HepG2 (cell line): ENCODE data around the gene ATF6. TPM values are rescaled to one million over a fixed set of nuclear protein-coding genes. Genes with fewer than 3 reads are reported as not detected.
A peak's percentile ranks its signal among the peaks of the same experiment; 100 is the strongest.

ENCODE experiments used
- ATAC-seq: fragments of 200-7000 bp; cut with Tn5 transposase; 3 replicates; pipeline ENCODE4 v1.9.1; 2020; ENCODE audit warnings: mild to moderate bottlenecking, moderate library complexity
- Bru-seq: library from RNA; stranded (reverse); fragments of 400-500 nt; gene quantifications from one replicate; lab custom pipeline; 2021; lab: Mats Ljungman, UMichigan
- BruChase-seq, 2 experiments: library from RNA; stranded (reverse); fragments of 400-500 nt; gene quantifications; one replicate each; lab custom pipeline; 2021; lab: Mats Ljungman, UMichigan
- BruUV-seq: library from RNA; stranded (reverse); fragments of 400-500 nt; replicated peaks from 2 replicates; lab custom pipeline; 2021; lab: Mats Ljungman, UMichigan
- CTCF ChIA-PET: fragments of 300-600 bp; formaldehyde crosslinking; extraction: SDS; loops from one replicate; lab custom pipeline; 2021; ENCODE audit warnings: low total read pairs, inconsistent platforms, low intra/inter-chr PET ratio; lab: Yijun Ruan, JAX
- POLR2A ChIA-PET: fragments of 350-600 bp; sonication (Branson Sonifier 250); formaldehyde crosslinking; loops from one replicate; lab custom pipeline; 2020; ENCODE audit warnings: antibody characterized with exemption, inconsistent platforms; lab: Yijun Ruan, JAX
- DNase-seq: peaks from one replicate; pipeline ENCODE4 v3.0.0-alpha.2; 2015; ENCODE audit warnings: low spot score
- FAIRE-seq: peaks from 3 replicates; lab custom pipeline; 2011; peaks lifted over from hg19 to GRCh38; lab: Jason Lieb, UNC
- H2AFZ ChIP-seq: one replicate; pipeline ENCODE4 v1.6.1; 2011; ENCODE audit warnings: low read length, inconsistent platforms
- H3K27ac ChIP-seq: fragments of 300-600 bp; 3 replicates; pipeline ENCODE4 v1.8.0; 2011; ENCODE audit warnings: mixed run types, mild to moderate bottlenecking, mixed read lengths, low read length, inconsistent platforms; ENCODE audit not compliant: insufficient read depth; ENCODE audit errors: extremely low read length
- H3K27me3 ChIP-seq, 2 experiments: fragments of 200-600 bp in 1 of 2; 2 replicates in 1 of 2; 3 replicates in 1 of 2; pipeline versions ENCODE4 v1.6.0 to v1.8.0; 2011; ENCODE audit warnings: low read length in 2 of 2, mild to moderate bottlenecking in 2 of 2, moderate library complexity in 2 of 2, inconsistent platforms in 1 of 2; ENCODE audit not compliant: insufficient read depth in 2 of 2, control insufficient read depth in 1 of 2
- H3K36me3 ChIP-seq, 2 experiments: fragments of 200-600 bp in 1 of 2; replicated peaks in 1 of 2; 2 replicates in 1 of 2; 3 replicates in 1 of 2; pipeline versions ENCODE4 v1.5.1 to v1.8.0; 2011; ENCODE audit warnings: low read length in 2 of 2, inconsistent platforms in 1 of 2; ENCODE audit not compliant: insufficient read depth in 2 of 2, control insufficient read depth in 1 of 2
- H3K4me1 ChIP-seq: 2 replicates; pipeline ENCODE4 v1.5.1; 2012; ENCODE audit warnings: low read length, inconsistent platforms; ENCODE audit not compliant: insufficient read depth
- H3K4me2 ChIP-seq: 2 replicates; pipeline ENCODE4 v1.6.0; 2011; ENCODE audit warnings: low read depth, low read length, inconsistent platforms
- H3K4me3 ChIP-seq, 3 experiments: fragments of 200-600 bp in 1 of 3; sonication (generic), shearing (Covaris generic) in 1 of 3; replicated peaks in 1 of 3; 2 replicates each; pipeline ENCODE4 v1.5.1; 2011 to 2016; ENCODE audit warnings: low read length in 3 of 3, inconsistent platforms in 2 of 3, low read depth in 2 of 3, mild to moderate bottlenecking in 2 of 3, control low read depth in 1 of 3, mixed read lengths in 1 of 3; ENCODE audit not compliant: insufficient read depth in 1 of 3
- H3K79me2 ChIP-seq: one replicate; pipeline ENCODE4 v1.6.1; 2011; ENCODE audit warnings: low read length, inconsistent platforms; ENCODE audit not compliant: insufficient read depth
- H3K9ac ChIP-seq: 2 replicates; pipeline ENCODE4 v1.6.0; 2011; ENCODE audit warnings: mild to moderate bottlenecking, low read depth, low read length, inconsistent platforms; ENCODE audit not compliant: insufficient read depth
- H3K9me3 ChIP-seq: 2 replicates; pipeline ENCODE4 v1.5.1; 2012; ENCODE audit warnings: mild to moderate bottlenecking, low read length
- H4K20me1 ChIP-seq: 2 replicates; pipeline ENCODE4 v1.6.0; 2011; ENCODE audit warnings: inconsistent platforms, mild to moderate bottlenecking, low read length, moderate library complexity; ENCODE audit not compliant: insufficient read depth
- BRCA1 ChIP-seq: sonication (generic); formaldehyde crosslinking; IDR thresholded peaks from 2 replicates; pipeline ENCODE4 v1.4.0; 2020; ENCODE audit warnings: missing genetic modification reagents
- MTA1 ChIP-seq: sonication (generic); formaldehyde crosslinking; IDR thresholded peaks from 2 replicates; pipeline ENCODE4 v1.4.0; 2020; ENCODE audit warnings: missing genetic modification reagents, mild to moderate bottlenecking, borderline replicate concordance
- PHB2 ChIP-seq: fragments of 450-650 bp; IDR thresholded peaks from 2 replicates; pipeline ENCODE4 v1.6.1; 2018; ENCODE audit not compliant: partially characterized antibody
- ZFP82 ChIP-seq: sonication (generic); formaldehyde crosslinking; IDR thresholded peaks from 2 replicates; pipeline ENCODE4 v1.5.1; 2020; ENCODE audit warnings: mild to moderate bottlenecking, missing genetic modification reagents, borderline replicate concordance
- ZNF772 ChIP-seq: sonication (generic); formaldehyde crosslinking; IDR thresholded peaks from 2 replicates; pipeline ENCODE4 v1.5.0; 2020; ENCODE audit warnings: mild to moderate bottlenecking, missing genetic modification reagents
- ZNF816 ChIP-seq: sonication (generic); formaldehyde crosslinking; IDR thresholded peaks from 2 replicates; pipeline ENCODE4 v1.8.0; 2022; ENCODE audit warnings: missing genetic modification reagents, mild to moderate bottlenecking, borderline replicate concordance
- WGBS: methylation state at CpG from one replicate; pipeline ENCODE4 v1.1.6; 2017; ENCODE audit warnings: low lambda C conversion rate; 5-methylcytosine and 5-hydroxymethylcytosine counted together
- in situ Hi-C: cut with HindIII; loops from 2 replicates; pipeline ENCODE4 v1.10.0; 2017; ENCODE audit warnings: low pct_unique_long_range_greater_than_20kb; ENCODE audit not compliant: extremely low pct_ligation_motif_present
- intact Hi-C: fragments of 100-400 bp; cut with micrococcal nuclease; formaldehyde crosslinking; loops from one replicate; pipeline ENCODE4 v1.10.0; 2022; ENCODE audit not compliant: unreplicated experiment
- long read RNA-seq, 2 experiments: library from RNA in 1 of 2; library from polyadenylated mRNA in 1 of 2; stranded (forward) in 1 of 2; unstranded in 1 of 2; transcript quantifications; one replicate each; pipeline ENCODE4 v2.0.0, GENCODE V29; 2019 to 2022
- polyA minus RNA-seq, 3 experiments: library from RNA; depleted of rRNA, polyadenylated mRNA; stranded (reverse); fragments of >200 nt; gene quantifications; 2 replicates each; pipeline ENCODE4 v1.2.3, GENCODE V29; 2011; ENCODE audit warnings: low replicate concordance in 1 of 3
- polyA plus RNA-seq, 8 experiments: library from polyadenylated mRNA; depleted of rRNA in 3 of 8; stranded (reverse) in 7 of 8; unstranded in 1 of 8; fragments of >200 nt; fragmentation: Illumina TruSeq in 4 of 8; extraction: Trizol in 4 of 8; gene quantifications; 2 replicates each; pipeline versions ENCODE4 v1.2.1 to v1.2.3, GENCODE V29; 2011 to 2016; ENCODE audit warnings: low read depth in 4 of 8, missing spikeins in 1 of 8, mixed read lengths in 1 of 8; ENCODE audit not compliant: insufficient read depth in 1 of 8
- total RNA-seq, 5 experiments: library from RNA; depleted of rRNA; stranded (reverse); fragments of >200 nt; fragmentation: Illumina TruSeq; extraction: Trizol; gene quantifications; 2 replicates each; pipeline ENCODE4 v1.2.3, GENCODE V29; 2016; ENCODE audit warnings: low read depth in 1 of 5
- TF ChIP-seq, protein P1 (sequence below): sonication (generic); formaldehyde crosslinking; conservative IDR thresholded peaks from 2 replicates; pipeline ENCODE4 v1.4.0; 2020; ENCODE audit warnings: missing genetic modification reagents
- TF ChIP-seq, protein P2 (sequence below): sonication (generic); formaldehyde crosslinking; IDR thresholded peaks from 2 replicates; pipeline ENCODE4 v1.4.0; 2020; ENCODE audit warnings: missing genetic modification reagents, borderline replicate concordance
- TF ChIP-seq, protein P3 (sequence below): sonication (generic); formaldehyde crosslinking; IDR thresholded peaks from 2 replicates; pipeline ENCODE4 v1.5.1; 2020; ENCODE audit warnings: missing genetic modification reagents, mild to moderate bottlenecking, borderline replicate concordance

Gene ATF6, protein sequence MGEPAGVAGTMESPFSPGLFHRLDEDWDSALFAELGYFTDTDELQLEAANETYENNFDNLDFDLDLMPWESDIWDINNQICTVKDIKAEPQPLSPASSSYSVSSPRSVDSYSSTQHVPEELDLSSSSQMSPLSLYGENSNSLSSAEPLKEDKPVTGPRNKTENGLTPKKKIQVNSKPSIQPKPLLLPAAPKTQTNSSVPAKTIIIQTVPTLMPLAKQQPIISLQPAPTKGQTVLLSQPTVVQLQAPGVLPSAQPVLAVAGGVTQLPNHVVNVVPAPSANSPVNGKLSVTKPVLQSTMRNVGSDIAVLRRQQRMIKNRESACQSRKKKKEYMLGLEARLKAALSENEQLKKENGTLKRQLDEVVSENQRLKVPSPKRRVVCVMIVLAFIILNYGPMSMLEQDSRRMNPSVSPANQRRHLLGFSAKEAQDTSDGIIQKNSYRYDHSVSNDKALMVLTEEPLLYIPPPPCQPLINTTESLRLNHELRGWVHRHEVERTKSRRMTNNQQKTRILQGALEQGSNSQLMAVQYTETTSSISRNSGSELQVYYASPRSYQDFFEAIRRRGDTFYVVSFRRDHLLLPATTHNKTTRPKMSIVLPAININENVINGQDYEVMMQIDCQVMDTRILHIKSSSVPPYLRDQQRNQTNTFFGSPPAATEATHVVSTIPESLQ
- total RNA-seq (2016; rRNA removed; fragmentation: Illumina TruSeq; extraction: Trizol), result 10.5 and 13.2 TPM in 2 replicates
- 1.8 TPM in 2 replicates for total RNA-seq (2016; cell fraction: cytosol; rRNA removed; fragmentation: Illumina TruSeq; extraction: Trizol; ENCODE audit: low read depth)
- 9.5 and 13.6 TPM in 2 replicates for total RNA-seq (2016; cell fraction: insoluble cytoplasmic fraction; rRNA removed; fragmentation: Illumina TruSeq; extraction: Trizol)
- 3.0 and 3.7 TPM in 2 replicates for total RNA-seq (2016; cell fraction: membrane; rRNA removed; fragmentation: Illumina TruSeq; extraction: Trizol)
- total RNA-seq (2016; cell fraction: nucleus; rRNA removed; fragmentation: Illumina TruSeq; extraction: Trizol), result 17.5 and 19.5 TPM in 2 replicates
- 12.9 and 14.5 TPM in 2 replicates for polyA plus RNA-seq (2011; rRNA removed)
- polyA plus RNA-seq (2011; cell fraction: cytosol; rRNA removed), result 7.9 and 12.5 TPM in 2 replicates
- polyA plus RNA-seq (2011; cell fraction: nucleus; rRNA removed), result 3.8 and 5.4 TPM in 2 replicates
- 12.0 and 12.6 TPM in 2 replicates for polyA plus RNA-seq (2012)
- polyA plus RNA-seq (2016; cell fraction: cytosol; fragmentation: Illumina TruSeq; extraction: Trizol; ENCODE audit: low read depth), result 0.79 and 0.95 TPM in 2 replicates
- 8.2 and 8.6 TPM in 2 replicates for polyA plus RNA-seq (2016; cell fraction: insoluble cytoplasmic fraction; fragmentation: Illumina TruSeq; extraction: Trizol; ENCODE audit: low read depth)
- 1.6 and 2.6 TPM in 2 replicates for polyA plus RNA-seq (2016; cell fraction: membrane; fragmentation: Illumina TruSeq; extraction: Trizol; ENCODE audit: low read depth)
- polyA plus RNA-seq (2016; cell fraction: nucleus; fragmentation: Illumina TruSeq; extraction: Trizol; ENCODE audit: insufficient read depth, low read depth), result 15.9 and 18.8 TPM in 2 replicates
- 16.3 and 37.0 TPM in 2 replicates for polyA minus RNA-seq (2011; rRNA and poly(A)+ RNA removed; ENCODE audit: low replicate concordance)
- polyA minus RNA-seq (2011; cell fraction: cytosol; rRNA and poly(A)+ RNA removed), result 11.0 and 13.5 TPM in 2 replicates
- polyA minus RNA-seq (2011; cell fraction: nucleus; rRNA and poly(A)+ RNA removed), result 26.9 and 31.3 TPM in 2 replicates
- percentile 76 among the genes with signal in this experiment for Bru-seq, nascent RNA
- BruChase-seq, experiment 1, labeled RNA remaining after a 6-hour chase, result percentile 72 among the genes with signal in this experiment
- BruChase-seq, experiment 2, labeled RNA remaining after a 2-hour chase, result percentile 62 among the genes with signal in this experiment
- long read RNA-seq, experiment 1, full-length matches to known transcripts, result 13 of 22 reads
- long read RNA-seq, experiment 1, partial matches to known transcripts, result 5 of 22 reads
- long read RNA-seq, experiment 1, other reads (novel, unspliced or antisense), result 4 of 22 reads
- long read RNA-seq, experiment 2, full-length matches to known transcripts, result 30 of 67 reads
- long read RNA-seq, experiment 2, partial matches to known transcripts, result 19 of 67 reads
- long read RNA-seq, experiment 2, other reads (novel, unspliced or antisense), result 18 of 67 reads

DNA sequence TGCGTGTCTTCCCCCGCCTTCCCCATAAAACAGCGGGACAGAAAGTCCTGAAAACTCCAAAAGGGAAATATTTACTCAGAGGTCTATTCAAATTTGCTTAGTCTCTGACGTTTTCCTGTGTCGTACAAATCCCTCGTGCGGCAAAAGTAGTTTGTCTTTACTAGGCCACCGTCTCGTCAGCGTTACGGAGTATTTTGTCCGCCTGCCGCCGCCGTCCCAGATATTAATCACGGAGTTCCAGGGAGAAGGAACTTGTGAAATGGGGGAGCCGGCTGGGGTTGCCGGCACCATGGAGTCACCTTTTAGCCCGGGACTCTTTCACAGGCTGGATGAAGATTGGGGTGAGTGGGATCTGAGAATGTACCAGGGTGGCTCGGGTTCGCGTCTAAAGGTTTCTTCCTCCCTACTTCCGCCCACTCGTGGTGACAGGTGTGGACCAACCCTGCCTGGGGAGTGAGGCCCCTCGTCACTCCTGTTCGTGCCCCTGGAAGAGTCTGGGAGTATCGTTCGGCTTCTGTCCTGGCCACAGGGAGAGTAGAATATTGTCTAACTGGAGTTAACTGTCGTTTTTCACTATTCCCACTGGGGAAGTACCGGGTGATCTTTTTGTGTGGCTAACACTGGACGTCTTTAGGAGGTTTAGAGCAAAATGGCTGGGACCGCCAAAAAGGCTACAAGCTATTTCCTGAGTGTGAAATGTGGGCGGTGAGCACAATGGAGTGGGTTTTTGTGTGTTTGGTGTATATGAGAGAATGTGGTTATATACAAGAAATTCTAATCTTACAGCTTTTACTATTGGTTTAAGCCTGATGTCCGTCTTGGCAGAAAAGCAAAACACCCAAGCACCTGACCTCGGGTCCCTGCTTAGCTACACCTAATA lies at the start of gene ATF6:
Gene ATF6, plus strand, starts transcription at position 219 of the 880 bp plus-strand sequence. Its CDS starts 41 bp downstream, at position 260.
- H3K4me2 ChIP-seq, result peak within 1 kb of the TSS; percentile 80
- no peaks in the 10 kb centered on the region for H3K9me3 ChIP-seq
- peak within 1 kb of the TSS; percentile 87 for H3K27ac ChIP-seq
- BruUV-seq, result TSS peak; percentile 69
- peak within 1 kb of the TSS; percentile 89 to 98 (median 94) for H3K4me3 ChIP-seq
- H3K4me1 ChIP-seq, result peaks cover 25% of the 10 kb centered on the region
- no peaks in the 10 kb centered on the region for H3K36me3 ChIP-seq
- intact Hi-C loops (no loop called here), in situ Hi-C loops (no loop called here)
- CTCF ChIA-PET, result no interaction called here
- ATAC-seq (peak; percentile 77), DNase-seq (peak; percentile 93), FAIRE-seq (peak; percentile 88)
- POLR2A ChIA-PET, result interaction anchor here (1.0 kb wide), 1 partner anchor 17 kb away, joined by 3 read pairs; the partner anchor contains the start of gene DUSP12
- 1% methylated on average over 35 of the region's 35 CpGs for WGBS
- no peaks in the 10 kb centered on the region for H4K20me1 ChIP-seq
- no peaks in the 10 kb centered on the region; a peak in 2 of 5 replicates for H3K27me3 ChIP-seq
- H3K9ac ChIP-seq, result peak within 1 kb of the TSS; percentile 95
- peaks cover 33% of the 10 kb centered on the region for H3K79me2 ChIP-seq
- H2AFZ ChIP-seq, result peak within 1 kb of the TSS; percentile 79
- TF ChIP-seq, protein P1, sequence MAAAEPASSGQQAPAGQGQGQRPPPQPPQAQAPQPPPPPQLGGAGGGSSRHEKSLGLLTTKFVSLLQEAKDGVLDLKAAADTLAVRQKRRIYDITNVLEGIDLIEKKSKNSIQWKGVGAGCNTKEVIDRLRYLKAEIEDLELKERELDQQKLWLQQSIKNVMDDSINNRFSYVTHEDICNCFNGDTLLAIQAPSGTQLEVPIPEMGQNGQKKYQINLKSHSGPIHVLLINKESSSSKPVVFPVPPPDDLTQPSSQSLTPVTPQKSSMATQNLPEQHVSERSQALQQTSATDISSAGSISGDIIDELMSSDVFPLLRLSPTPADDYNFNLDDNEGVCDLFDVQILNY, result no peak
- TF ChIP-seq ZFP82 (CRISPR knock-in tag) (peak; percentile 40; the same call in 1 of the 2 replicates), BRCA1 (CRISPR knock-in tag) (no peak), MTA1 (peak; percentile 69; the same call in 1 of the 2 replicates), ZNF772 (CRISPR knock-in tag) (peak; percentile 63; the same call in 1 of the 2 replicates), PHB2 (no peak), ZNF816 (0 out of 2 replicates have a peak, but pooled peaks have one; percentile 41)
- TF ChIP-seq, protein P2, sequence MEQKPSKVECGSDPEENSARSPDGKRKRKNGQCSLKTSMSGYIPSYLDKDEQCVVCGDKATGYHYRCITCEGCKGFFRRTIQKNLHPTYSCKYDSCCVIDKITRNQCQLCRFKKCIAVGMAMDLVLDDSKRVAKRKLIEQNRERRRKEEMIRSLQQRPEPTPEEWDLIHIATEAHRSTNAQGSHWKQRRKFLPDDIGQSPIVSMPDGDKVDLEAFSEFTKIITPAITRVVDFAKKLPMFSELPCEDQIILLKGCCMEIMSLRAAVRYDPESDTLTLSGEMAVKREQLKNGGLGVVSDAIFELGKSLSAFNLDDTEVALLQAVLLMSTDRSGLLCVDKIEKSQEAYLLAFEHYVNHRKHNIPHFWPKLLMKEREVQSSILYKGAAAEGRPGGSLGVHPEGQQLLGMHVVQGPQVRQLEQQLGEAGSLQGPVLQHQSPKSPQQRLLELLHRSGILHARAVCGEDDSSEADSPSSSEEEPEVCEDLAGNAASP (CRISPR knock-in tag), result peak; percentile 52; the same call in 1 of the 2 replicates
- TF ChIP-seq, protein P3, sequence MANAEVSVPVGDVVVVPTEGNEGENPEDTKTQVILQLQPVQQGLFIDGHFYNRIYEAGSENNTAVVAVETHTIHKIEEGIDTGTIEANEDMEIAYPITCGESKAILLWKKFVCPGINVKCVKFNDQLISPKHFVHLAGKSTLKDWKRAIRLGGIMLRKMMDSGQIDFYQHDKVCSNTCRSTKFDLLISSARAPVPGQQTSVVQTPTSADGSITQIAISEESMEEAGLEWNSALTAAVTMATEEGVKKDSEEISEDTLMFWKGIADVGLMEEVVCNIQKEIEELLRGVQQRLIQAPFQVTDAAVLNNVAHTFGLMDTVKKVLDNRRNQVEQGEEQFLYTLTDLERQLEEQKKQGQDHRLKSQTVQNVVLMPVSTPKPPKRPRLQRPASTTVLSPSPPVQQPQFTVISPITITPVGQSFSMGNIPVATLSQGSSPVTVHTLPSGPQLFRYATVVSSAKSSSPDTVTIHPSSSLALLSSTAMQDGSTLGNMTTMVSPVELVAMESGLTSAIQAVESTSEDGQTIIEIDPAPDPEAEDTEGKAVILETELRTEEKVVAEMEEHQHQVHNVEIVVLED, result peak; percentile 82
